GM12891 (cell line): Measurements from ENCODE around the gene OTUB1.

Source experiments
- PAX5 ChIP-seq: IDR thresholded peaks from 2 replicates; pipeline ENCODE4 v1.6.1; 2011; ENCODE audit warnings: low read length, moderate library complexity, mild to moderate bottlenecking; ENCODE audit not compliant: insufficient read depth, severe bottlenecking
- POLR2A ChIP-seq: IDR thresholded peaks from 2 replicates; pipeline ENCODE4 v1.6.1; 2011; ENCODE audit warnings: low read depth, low read length, control low read depth
- POLR2AphosphoS5 ChIP-seq: IDR thresholded peaks from 2 replicates; pipeline ENCODE4 v1.6.1; 2011; ENCODE audit warnings: low read depth, low read length, control low read depth
- POU2F2 ChIP-seq: IDR thresholded peaks from 2 replicates; pipeline ENCODE4 v1.6.1; 2011; ENCODE audit warnings: low read depth, mild to moderate bottlenecking, control low read depth, low read length, moderate library complexity
- SPI1 ChIP-seq: IDR thresholded peaks from 2 replicates; pipeline ENCODE4 v1.6.1; 2011; ENCODE audit warnings: low read depth, low read length, control low read depth
- TAF1 ChIP-seq: IDR thresholded peaks from 2 replicates; pipeline ENCODE4 v1.6.1; 2011; ENCODE audit warnings: low read depth, low read length, control low read depth

- no peak for TF ChIP-seq POLR2AphosphoS5
- no peak for TF ChIP-seq PAX5
- TF ChIP-seq POLR2A = no peak
- no peak for TF ChIP-seq TAF1
- TF ChIP-seq POU2F2 = no peak
- no peak for TF ChIP-seq SPI1
Measured at GRCh38 chr11:64011371-64011770, 25.1 kb downstream of the OTUB1 start.
